Umbilical cord (tissue), 2 donors: Measurements from ENCODE around the gene ZNF385A. TPM values are rescaled to one million over a fixed set of nuclear protein-coding genes. Genes with fewer than 3 reads are reported as not detected.
"Not testable (repeated sequence)": the region's sequence is repeated elsewhere in the genome, so short reads cannot be mapped to it uniquely, and the experiment has no call there.

Source experiments
- DNase-seq: peaks from one replicate; pipeline ENCODE4 v3.0.0-alpha.2; 2015; ENCODE audit warnings: low spot score
- total RNA-seq: library from RNA; depleted of rRNA; stranded (reverse); fragments of >200 nt; gene quantifications from one replicate; pipeline ENCODE4 v1.2.3, GENCODE V29; 2014; ENCODE audit warnings: low replicate concordance; ENCODE audit not compliant: insufficient read depth

ZNF385A gene
- total RNA-seq, 1 donor from 2014 or later: 14.9 TPM

GRCh38 chr12:54357506-54358190 lies 26.9 kb downstream of the ZNF385A start:
- DNase-seq: no peak

- DNase-seq: no peak
Observed at GRCh38 chr12:54356951-54357356, 27.6 kb downstream of the ZNF385A start.

- DNase-seq: no peak
Observed at GRCh38 chr12:54356228-54356627, 28.3 kb downstream of the ZNF385A start.

DNA sequence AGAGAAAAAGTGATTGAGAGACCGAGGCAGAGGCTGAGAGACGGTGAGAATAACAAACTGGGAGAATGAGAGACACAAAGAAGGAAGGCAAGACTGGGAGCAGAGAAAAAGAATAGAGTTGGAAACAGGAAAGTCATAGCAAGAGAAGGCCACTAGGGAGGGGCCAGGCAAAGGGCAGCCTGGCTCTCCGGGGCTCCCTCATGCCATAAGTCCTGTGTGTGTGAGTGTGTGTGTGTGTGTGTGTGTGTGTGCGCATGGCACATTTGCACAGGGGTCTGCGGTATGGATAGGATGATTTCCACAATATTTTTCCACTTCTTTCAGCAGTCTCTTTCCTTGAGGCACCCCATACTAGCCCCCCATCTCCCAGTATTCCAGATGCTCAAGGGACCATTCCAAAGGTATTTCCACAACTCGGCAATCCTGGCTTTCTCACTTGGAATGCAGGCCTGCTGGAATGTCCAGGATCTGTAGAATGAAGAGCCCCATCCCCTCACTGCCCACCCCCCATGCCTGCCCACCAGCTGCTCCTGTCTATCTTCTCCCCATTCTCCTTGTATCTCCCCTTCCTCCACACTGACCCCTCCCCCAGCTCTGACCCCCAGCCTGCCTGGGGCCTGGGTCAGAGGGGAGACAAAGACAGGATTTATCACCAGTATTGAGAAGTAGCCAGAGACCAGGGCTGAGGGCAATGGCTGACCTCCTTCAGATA lies 29.3 kb downstream of the ZNF385A start:
- no peak for DNase-seq

GRCh38 chr12:54354271-54354670 lies 30.3 kb downstream of the ZNF385A start:
- not testable (repeated sequence) for DNase-seq

DNA sequence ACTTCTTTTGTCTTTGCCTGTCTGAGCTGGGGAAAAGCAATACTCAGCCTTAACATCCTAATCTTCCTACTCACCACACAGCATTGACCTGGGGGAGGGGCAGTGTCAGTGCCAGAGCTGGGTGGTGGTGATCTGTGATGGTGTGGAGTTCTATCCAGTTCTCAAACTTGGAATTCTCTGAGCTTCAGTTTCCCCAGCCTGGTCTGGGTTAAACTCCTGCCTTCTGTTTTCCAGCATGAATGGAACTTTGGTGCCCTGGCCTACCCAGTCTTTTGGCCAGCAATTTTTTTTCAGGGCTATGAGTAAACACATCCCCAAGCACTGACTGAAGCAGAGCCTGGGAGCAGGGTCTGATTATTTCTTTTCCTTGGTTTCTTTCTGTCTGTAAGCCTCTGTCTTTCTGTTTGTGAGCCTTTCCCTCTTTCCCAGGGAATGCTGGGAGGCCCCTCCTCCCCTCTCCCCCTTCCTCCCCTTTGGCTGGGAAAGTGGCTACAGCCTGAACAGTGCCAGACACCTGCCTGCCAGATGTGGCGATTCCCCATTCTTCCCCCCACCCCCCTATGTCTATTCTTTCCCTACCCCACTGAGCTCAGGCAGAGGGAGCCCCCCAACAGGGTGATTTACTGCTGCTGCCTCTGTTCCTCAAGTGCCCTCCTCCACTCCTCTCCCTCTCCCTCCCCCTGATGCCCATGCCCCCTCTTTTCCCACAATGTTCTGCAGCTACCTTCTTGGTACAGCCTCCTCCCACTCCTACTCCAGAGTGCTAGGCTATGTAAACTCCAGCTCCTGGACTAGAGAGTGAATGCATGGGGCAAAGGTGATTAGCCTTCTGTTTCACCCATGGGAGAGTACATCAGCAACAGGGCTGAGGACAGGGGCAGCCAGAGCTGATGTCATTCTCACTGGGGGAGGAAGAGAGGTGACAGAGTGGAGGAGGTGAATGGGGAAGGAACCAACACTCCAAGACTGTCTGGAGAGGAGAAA lies 31.4 kb downstream of the ZNF385A start:
- no peak for DNase-seq

GRCh38 chr12:54352022-54352531 lies 32.5 kb downstream of the ZNF385A start:
- peak; percentile 81 for DNase-seq

- no peak for DNase-seq
Observed at GRCh38 chr12:54351341-54351740, 33.2 kb downstream of the ZNF385A start.

- DNase-seq: no peak
Observed at GRCh38 chr12:54350743-54351142, 33.8 kb downstream of the ZNF385A start.

DNA sequence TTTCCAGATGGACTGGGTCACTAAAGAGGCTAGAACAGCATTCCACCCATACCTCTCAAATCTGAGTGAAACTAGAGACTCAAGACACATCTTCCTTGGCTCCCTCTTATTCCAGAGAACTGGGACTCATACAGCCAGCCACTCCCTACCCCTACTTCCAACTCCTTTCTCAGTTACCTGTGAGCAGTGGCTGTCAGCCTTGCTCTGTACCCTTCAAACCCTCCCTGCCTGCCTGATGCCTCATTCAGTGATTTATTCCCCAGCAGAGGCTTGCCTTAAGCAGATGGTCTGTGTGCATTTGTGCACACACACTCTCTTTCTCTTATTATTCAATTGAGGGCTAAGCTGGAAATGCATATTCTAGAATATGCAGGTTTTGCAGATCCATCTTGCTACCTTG lies 34.9 kb downstream of the ZNF385A start:
- DNase-seq: no peak

GRCh38 chr12:54349036-54349435 lies 35.5 kb downstream of the ZNF385A start:
- DNase-seq: no peak

DNA sequence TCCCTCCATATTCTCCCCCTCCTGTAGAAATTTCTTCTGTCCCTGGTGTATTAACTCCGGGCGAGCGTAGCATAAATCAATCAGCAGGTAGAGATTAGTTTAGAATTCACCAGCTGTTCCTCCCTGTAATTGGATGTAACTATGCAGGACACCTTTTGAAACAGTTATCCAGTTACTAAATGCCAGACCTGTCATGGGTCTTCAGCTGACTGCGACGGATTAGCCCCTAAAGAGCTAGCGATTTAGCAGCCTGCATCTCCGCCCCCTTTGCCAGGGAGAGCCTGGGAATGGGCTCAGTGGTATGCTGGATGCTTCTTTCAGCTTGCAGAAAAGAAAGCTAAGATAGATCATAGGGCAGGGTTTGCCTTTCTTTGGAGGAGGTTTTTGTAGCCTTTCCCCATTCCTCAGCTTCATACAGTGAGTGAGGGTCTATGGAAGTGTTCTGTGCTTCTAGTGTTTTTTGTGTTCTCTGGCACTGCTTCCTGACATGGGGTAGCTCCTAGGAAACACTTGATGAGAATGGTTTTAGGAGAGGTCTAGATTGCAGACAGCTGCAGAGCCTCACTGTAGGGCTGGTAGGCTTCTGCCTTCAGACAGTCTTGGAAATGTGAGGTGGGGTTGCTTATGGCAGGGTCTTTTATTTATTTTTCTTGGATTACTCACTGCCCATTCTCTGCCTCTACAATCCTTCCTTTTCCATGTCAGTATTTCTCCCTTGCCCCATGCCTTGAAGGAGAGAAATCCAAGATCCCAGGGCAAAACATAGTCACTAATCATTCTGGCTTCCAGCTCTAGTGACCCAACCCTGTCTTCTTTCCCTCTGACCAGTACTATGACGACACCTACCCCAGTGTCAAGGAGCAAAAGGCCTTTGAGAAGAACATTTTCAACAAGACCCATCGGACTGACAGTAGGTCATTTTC lies 42.9 kb downstream of the ZNF385A start:
- DNase-seq: no peak

DNA sequence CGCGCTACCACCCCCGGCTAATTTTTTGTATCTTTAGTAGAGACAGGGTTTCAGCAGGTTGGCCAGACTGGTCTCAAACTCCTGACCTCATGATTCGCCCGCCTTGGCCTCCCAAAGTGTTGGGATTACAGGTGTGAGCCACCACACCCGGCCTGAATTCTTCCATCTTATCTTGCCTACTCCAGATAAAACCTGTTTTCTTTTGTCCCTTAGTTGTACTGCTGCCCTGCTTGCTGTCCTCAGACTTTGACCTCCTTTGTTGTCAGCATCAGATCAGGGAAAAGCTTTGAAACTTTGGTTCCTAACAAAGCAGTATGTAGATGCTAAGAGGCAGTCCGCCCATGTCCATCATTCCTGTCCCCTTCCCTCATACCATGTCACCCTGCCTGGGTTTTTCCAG lies 43.7 kb downstream of the ZNF385A start:
- DNase-seq: no peak

DNA sequence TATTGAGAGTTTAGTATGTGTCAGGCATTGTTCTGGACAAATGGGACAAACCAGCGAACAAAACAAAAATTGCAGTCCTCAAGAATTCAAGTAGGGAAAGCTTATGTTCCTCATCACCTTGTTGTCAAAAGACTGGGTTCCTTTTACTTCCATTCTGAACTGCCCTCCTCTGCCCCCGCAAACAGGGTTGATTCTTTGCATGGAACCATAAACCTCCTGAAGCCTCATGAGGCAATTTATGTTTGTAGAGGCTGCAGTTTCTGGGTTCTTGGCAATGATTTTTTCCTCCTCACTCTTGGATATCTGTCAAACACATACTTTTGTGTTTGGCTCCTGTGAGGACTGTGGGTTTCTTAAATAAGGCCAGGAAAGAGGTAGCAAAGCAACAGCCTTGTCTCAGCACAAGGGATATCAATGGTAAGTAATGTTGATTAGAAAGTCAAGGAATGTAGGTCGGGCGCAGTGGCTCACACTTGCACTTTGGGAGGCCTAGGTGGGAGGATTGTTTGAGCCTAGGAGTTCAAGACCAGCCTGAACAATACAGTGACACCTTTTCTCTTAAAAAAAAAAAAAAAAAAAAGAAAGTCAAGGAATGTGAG lies 45.7 kb downstream of the ZNF385A start:
- DNase-seq: no peak

DNA sequence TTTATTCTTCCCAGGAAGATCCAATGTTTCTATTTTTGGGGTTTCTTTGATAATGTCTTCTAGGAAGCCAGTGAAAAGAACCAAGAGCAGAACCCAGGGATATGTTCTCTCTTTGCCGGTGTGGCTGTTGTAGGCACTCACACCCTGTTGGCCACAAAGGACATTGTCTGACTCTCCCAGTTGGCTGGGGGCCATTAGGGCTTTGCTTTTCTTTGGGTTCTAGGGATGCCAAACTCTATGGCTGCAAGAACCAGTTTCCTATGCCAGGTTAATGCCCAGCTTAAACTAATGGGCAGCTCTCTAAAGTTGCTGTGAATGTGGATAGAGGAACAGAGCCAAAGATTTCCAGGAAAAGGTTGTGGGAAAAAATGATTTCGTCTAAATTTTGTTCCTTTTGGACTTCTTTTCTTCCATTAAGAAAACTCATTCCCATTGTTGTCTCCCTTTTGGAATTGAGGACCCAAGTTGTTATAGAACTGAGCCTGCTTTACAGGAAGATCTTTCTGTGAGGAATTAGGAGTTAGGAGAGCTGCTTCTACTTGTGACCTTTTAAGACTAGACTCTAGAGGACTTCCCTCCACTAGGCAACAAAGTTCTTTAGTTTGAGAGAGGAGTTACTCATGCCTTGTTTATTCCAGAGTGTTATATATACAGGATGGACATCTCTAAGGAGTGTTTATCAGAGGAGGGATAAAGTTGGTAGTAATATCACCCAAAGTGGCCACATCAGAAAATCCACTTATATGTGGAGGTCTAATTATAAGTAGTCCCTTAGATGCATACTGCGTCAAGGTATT lies 46.5 kb downstream of the ZNF385A start:
- no peak for DNase-seq

GRCh38 chr12:54337280-54337842 lies 47.2 kb downstream of the ZNF385A start:
- DNase-seq: peak; percentile 70

DNA sequence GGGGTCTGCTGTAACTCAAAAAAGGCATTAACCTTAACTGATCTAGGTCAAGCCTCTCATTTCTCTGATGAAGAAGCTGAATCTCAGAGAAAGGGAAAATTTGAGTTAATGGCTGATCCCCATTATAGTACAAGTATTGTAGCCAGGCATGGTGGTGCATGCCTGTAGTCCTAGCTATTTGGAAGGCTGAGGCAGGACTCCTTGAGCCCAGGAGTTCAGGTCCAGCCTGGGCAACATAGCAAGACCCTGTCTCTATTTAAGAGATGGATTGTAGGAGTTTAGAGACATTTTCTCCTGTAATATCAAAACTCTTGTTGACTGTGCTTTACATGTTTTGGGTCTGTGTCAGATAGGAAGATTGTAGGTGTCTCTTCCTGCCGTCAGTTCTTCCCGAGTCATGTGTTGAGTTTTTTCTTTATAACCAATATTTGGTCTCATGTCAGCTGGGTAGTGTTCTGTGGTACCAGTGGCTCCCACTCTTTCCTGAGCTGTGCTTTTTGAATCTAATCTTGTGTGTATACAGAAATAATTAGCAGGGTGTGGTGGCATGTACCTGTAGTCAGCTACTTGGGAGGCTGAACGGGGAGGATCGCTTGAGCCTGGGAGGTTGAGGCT lies 51.0 kb downstream of the ZNF385A start:
- DNase-seq: no peak

- no peak for DNase-seq
Observed at GRCh38 chr12:54331461-54331860, 53.1 kb downstream of the ZNF385A start.

DNA sequence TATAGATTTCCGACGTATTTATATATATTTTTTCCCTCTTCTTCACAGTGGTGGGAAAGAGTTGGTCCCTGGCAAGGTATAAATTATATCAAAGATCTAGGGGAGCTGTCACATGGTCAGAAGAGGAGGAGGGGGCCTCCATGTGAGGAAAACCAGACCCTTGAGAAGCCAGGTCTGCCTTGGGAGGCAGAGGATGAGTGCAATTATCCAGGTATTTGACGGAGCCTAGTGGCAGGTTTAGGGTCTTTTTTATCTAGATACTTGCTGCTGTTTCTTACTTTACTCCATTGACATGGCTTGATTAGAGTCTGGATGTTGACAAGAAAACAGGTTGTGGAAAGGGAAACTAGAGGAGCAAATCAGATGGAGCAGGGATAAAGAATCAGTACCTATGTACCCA lies 54.1 kb downstream of the ZNF385A start:
- no peak for DNase-seq
